Measurements from ENCODE around the gene HK1.

GRCh38 chr10:69425511-69426298 is 147.4 kb downstream of the HK1 start:
- TF ChIP-seq CTCF (IDR thresholded peaks at IDR 0.05) (no peak), POLR2A (IDR thresholded peaks at IDR 0.05) (no peak), POLR2AphosphoS5 (IDR thresholded peaks at IDR 0.05; ENCODE audit: insufficient read depth in 1 of 2, low read depth in 1 of 2) (peak in 1 of 2 donors; percentile 29)
